GM06990 (cell line): ENCODE data around the gene RCAN1.

Source experiments
- DNase-seq: peaks from one replicate; pipeline ENCODE4 v3.0.0-alpha.2; 2011; ENCODE audit not compliant: insufficient read length; ENCODE audit errors: extremely low read depth
- H3K27me3 ChIP-seq: replicated peaks from 2 replicates; pipeline ENCODE4 v1.6.0; 2011; ENCODE audit warnings: low read length; ENCODE audit not compliant: control insufficient read depth, insufficient read depth
- H3K36me3 ChIP-seq: 2 replicates; pipeline ENCODE4 v1.5.1; 2011; ENCODE audit warnings: low read length; ENCODE audit not compliant: control insufficient read depth, insufficient read depth
- H3K4me3 ChIP-seq: replicated peaks from 2 replicates; pipeline ENCODE4 v1.5.1; 2011; ENCODE audit warnings: low read depth, mild to moderate bottlenecking, control low read depth, low read length
- CTCF ChIP-seq: IDR thresholded peaks from 2 replicates; pipeline ENCODE4 v1.5.1; 2011; ENCODE audit warnings: low read length, control low read depth, mild to moderate bottlenecking, inconsistent platforms; ENCODE audit not compliant: insufficient read depth, poor library complexity, severe bottlenecking

The RCAN1 gene

GRCh38 chr21:34596561-34597271 lies 18.2 kb downstream of the RCAN1 start:
- TF ChIP-seq CTCF, result no peak
- H3K27me3 ChIP-seq, result no peaks in the 10 kb centered on the region
- DNase-seq, result no peak
- H3K36me3 ChIP-seq, result no peaks in the 10 kb centered on the region
- no peak overlapping the region for H3K4me3 ChIP-seq

- no peak for DNase-seq
- Histone ChIP-seq H3K27me3 (no peaks in the 10 kb centered on the region), H3K4me3 (no peak overlapping the region), H3K36me3 (no peaks in the 10 kb centered on the region)
- no peak for TF ChIP-seq CTCF
These were observed 19.5 kb downstream of the RCAN1 start for GRCh38 chr21:34595457-34595856.

- TF ChIP-seq CTCF, result no peak
- Histone ChIP-seq H3K36me3 (no peaks in the 10 kb centered on the region), H3K4me3 (no peak overlapping the region), H3K27me3 (no peaks in the 10 kb centered on the region)
- DNase-seq, result no peak
These were observed 20.2 kb downstream of the RCAN1 start for GRCh38 chr21:34594566-34595234.

GRCh38 chr21:34593954-34594531 lies 20.9 kb downstream of the RCAN1 start:
- no peak for DNase-seq
- H3K36me3 ChIP-seq, result no peaks in the 10 kb centered on the region
- TF ChIP-seq CTCF, result no peak
- no peaks in the 10 kb centered on the region for H3K27me3 ChIP-seq
- H3K4me3 ChIP-seq, result no peak overlapping the region

GRCh38 chr21:34593423-34593822 lies 21.5 kb downstream of the RCAN1 start:
- no peak overlapping the region for H3K4me3 ChIP-seq
- no peak for DNase-seq

More at GRCh38 chr21:34593423-34593822, 21.5 kb downstream of the RCAN1 start:
- no peaks in the 10 kb centered on the region for H3K27me3 ChIP-seq
- no peaks in the 10 kb centered on the region for H3K36me3 ChIP-seq
- TF ChIP-seq CTCF, result no peak
